CD4-positive, CD25-positive, alpha-beta regulatory T cell (primary cell): ENCODE data around the gene CYP1A1. TPM values are rescaled to one million over a fixed set of nuclear protein-coding genes. Genes with fewer than 3 reads are reported as not detected.

Experiments used
- ATAC-seq, 2 donors: fragments of 150-1000 bp; cut with Tn5 transposase; one replicate each; pipeline ENCODE4 v1.10.0; 2021; ENCODE audit warnings: low read depth in 2 of 2, moderate number of reproducible peaks in 2 of 2, moderate library complexity in 1 of 2
- DNase-seq, 3 donors: peaks; one replicate each; pipeline versions ENCODE4 v3.0.0 to v3.0.0-alpha.2; 2012 to 2022; ENCODE audit warnings: mixed read lengths in 1 of 3
- H3K27ac ChIP-seq: one replicate; pipeline ENCODE4 v1.7.0; 2013; ENCODE audit warnings: mild to moderate bottlenecking, low read length; ENCODE audit not compliant: insufficient read depth, poor library complexity, severe bottlenecking
- H3K27me3 ChIP-seq: one replicate; pipeline ENCODE4 v1.7.0; 2013; ENCODE audit warnings: low read length; ENCODE audit not compliant: control insufficient read depth, insufficient read depth
- H3K36me3 ChIP-seq: one replicate; pipeline ENCODE4 v1.7.0; 2013; ENCODE audit warnings: mild to moderate bottlenecking, low read length, moderate library complexity; ENCODE audit not compliant: control insufficient read depth, insufficient read depth
- H3K4me1 ChIP-seq: 2 replicates; pipeline ENCODE4 v1.7.0; 2013; ENCODE audit warnings: mild to moderate bottlenecking, low read length; ENCODE audit not compliant: insufficient read depth, control insufficient read depth, poor library complexity, severe bottlenecking
- H3K4me3 ChIP-seq: one replicate; pipeline ENCODE4 v1.7.0; 2013; ENCODE audit warnings: low read depth, mild to moderate bottlenecking, low read length, moderate library complexity
- H3K9me3 ChIP-seq, 2 experiments: 1 replicate in 1 of 2; 2 replicates in 1 of 2; pipeline ENCODE4 v1.7.0; 2013; ENCODE audit warnings: low read length in 2 of 2, mild to moderate bottlenecking in 1 of 2, moderate library complexity in 1 of 2; ENCODE audit not compliant: control insufficient read depth in 2 of 2
- H3K27ac Mint-ChIP-seq, 3 donors: one replicate each; pipeline ENCODE4 v1.8.0; 2020 to 2022; ENCODE audit warnings: mild to moderate bottlenecking in 3 of 3, mixed read lengths in 3 of 3, moderate library complexity in 2 of 3
- H3K27me3 Mint-ChIP-seq: one replicate; pipeline ENCODE4 v1.8.0; 2022; ENCODE audit warnings: mild to moderate bottlenecking, mixed read lengths
- H3K36me3 Mint-ChIP-seq: one replicate; pipeline ENCODE4 v1.8.0; 2020; ENCODE audit warnings: mixed read lengths
- H3K4me1 Mint-ChIP-seq, 4 donors: one replicate each; pipeline ENCODE4 v1.8.0; 2020 to 2022; ENCODE audit warnings: mixed read lengths in 4 of 4, mild to moderate bottlenecking in 1 of 4
- H3K4me3 Mint-ChIP-seq, 4 donors: one replicate each; pipeline ENCODE4 v1.8.0; 2020 to 2022; ENCODE audit warnings: mild to moderate bottlenecking in 4 of 4, mixed read lengths in 4 of 4, moderate library complexity in 3 of 4
- H3K9me3 Mint-ChIP-seq, 7 donors: one replicate each; pipeline ENCODE4 v1.8.0; 2020 to 2022; ENCODE audit warnings: mixed read lengths in 7 of 7, mild to moderate bottlenecking in 3 of 7, moderate library complexity in 2 of 7
- polyA plus RNA-seq, 4 donors: library from polyadenylated mRNA; unstranded; fragments of 300-500 nt; fragmentation: Illumina TruSeq; gene quantifications; one replicate each; pipeline ENCODE4 v1.2.3, GENCODE V29; 2021
- total RNA-seq: library from RNA; stranded (reverse); gene quantifications from one replicate; pipeline ENCODE4 v1.2.3, GENCODE V29; 2022

CYP1A1 gene
- total RNA-seq (not detected), polyA plus RNA-seq (not detected)

GRCh38 chr15:74725225-74725774, at the start of gene CYP1A1:
Gene CYP1A1, minus strand, starts transcription at chr15:74725528. Its CDS starts 2,431 bp downstream, at chr15:74723097.
- H3K27ac ChIP-seq, result no peak within 1 kb of the TSS

GRCh38 chr15:74773731-74774252, 48.5 kb upstream of the CYP1A1 start:
- no peaks in the 10 kb centered on the region for H3K36me3 ChIP-seq
- H3K4me3 Mint-ChIP-seq, result peak overlapping the region in 1 of 4 donors; percentile 49

More at GRCh38 chr15:74725225-74725774, at the start of gene CYP1A1:
- peak within 1 kb of the TSS; percentile 52 to 79 (median 66) for H3K4me3 Mint-ChIP-seq
- Histone ChIP-seq H3K4me3 (no peak within 1 kb of the TSS), H3K4me1 (peaks cover 11% of the 10 kb centered on the region), H3K9me3 (no peaks in the 10 kb centered on the region), H3K27me3 (no peaks in the 10 kb centered on the region), H3K36me3 (no peaks in the 10 kb centered on the region)
- peak in 1 of 3 donors; percentile 55 for DNase-seq
- peaks cover 0 to 15% (median 4%) of the 10 kb centered on the region in 4 donors for H3K4me1 Mint-ChIP-seq
- no peaks in the 10 kb centered on the region for H3K9me3 Mint-ChIP-seq
- peaks cover 41% of the 10 kb centered on the region for H3K27me3 Mint-ChIP-seq
- no peak within 1 kb of the TSS for H3K27ac Mint-ChIP-seq
- H3K36me3 Mint-ChIP-seq, result no peaks in the 10 kb centered on the region
- ATAC-seq, result no peak

GRCh38 chr15:74773329-74773728, 48.0 kb upstream of the CYP1A1 start:
- H3K4me3 Mint-ChIP-seq, result peak overlapping the region in 1 of 4 donors; percentile 15
- H3K4me1 Mint-ChIP-seq, result peaks cover 7 to 76% (median 43%) of the 10 kb centered on the region in 4 donors
- DNase-seq (no peak), ATAC-seq (no peak)
- H3K36me3 Mint-ChIP-seq, result no peaks in the 10 kb centered on the region
- Histone ChIP-seq H3K9me3 (no peaks in the 10 kb centered on the region), H3K27me3 (no peaks in the 10 kb centered on the region), H3K27ac (no peak overlapping the region), H3K4me3 (no peak overlapping the region), H3K4me1 (peaks cover 61% of the 10 kb centered on the region), H3K36me3 (no peaks in the 10 kb centered on the region)
- peaks cover 17% of the 10 kb centered on the region for H3K27me3 Mint-ChIP-seq
- H3K9me3 Mint-ChIP-seq, result no peaks in the 10 kb centered on the region
- H3K27ac Mint-ChIP-seq, result peak overlapping the region in 2 of 3 donors; percentile 58 to 95

More at GRCh38 chr15:74773731-74774252, 48.5 kb upstream of the CYP1A1 start:
- no peak for DNase-seq
- H3K4me1 ChIP-seq, result peaks cover 63% of the 10 kb centered on the region
- no peaks in the 10 kb centered on the region for H3K27me3 ChIP-seq
- Mint-ChIP-seq H3K27ac (peak overlapping the region; percentile 58 to 95 (median 78)), H3K27me3 (peaks cover 14% of the 10 kb centered on the region), H3K9me3 (no peaks in the 10 kb centered on the region), H3K36me3 (no peaks in the 10 kb centered on the region), H3K4me1 (peaks cover 12 to 77% (median 44%) of the 10 kb centered on the region in 4 donors)
- no peak overlapping the region for H3K4me3 ChIP-seq
- no peak for ATAC-seq
- no peak overlapping the region for H3K27ac ChIP-seq
- H3K9me3 ChIP-seq, result no peaks in the 10 kb centered on the region

GRCh38 chr15:74770211-74770903, 45.0 kb upstream of the CYP1A1 start:
- Mint-ChIP-seq H3K27me3 (peaks cover 23% of the 10 kb centered on the region), H3K9me3 (no peaks in the 10 kb centered on the region), H3K36me3 (no peaks in the 10 kb centered on the region), H3K4me1 (peaks cover 5 to 46% (median 19%) of the 10 kb centered on the region in 4 donors), H3K27ac (peak overlapping the region in 1 of 3 donors; percentile 78), H3K4me3 (no peak overlapping the region)
- DNase-seq (no peak), ATAC-seq (no peak)
- Histone ChIP-seq H3K27ac (no peak overlapping the region), H3K4me3 (no peak overlapping the region), H3K4me1 (peaks cover 33% of the 10 kb centered on the region), H3K36me3 (no peaks in the 10 kb centered on the region), H3K27me3 (no peaks in the 10 kb centered on the region), H3K9me3 (no peaks in the 10 kb centered on the region)

- H3K27me3 Mint-ChIP-seq, result peaks cover 29% of the 10 kb centered on the region
- peaks cover 5 to 40% (median 15%) of the 10 kb centered on the region in 4 donors for H3K4me1 Mint-ChIP-seq
- no peak overlapping the region for H3K4me3 ChIP-seq
Observed at GRCh38 chr15:74769463-74770025, 44.2 kb upstream of the CYP1A1 start.

GRCh38 chr15:74768771-74769342, 43.5 kb upstream of the CYP1A1 start:
- H3K4me3 Mint-ChIP-seq, result peak overlapping the region in 1 of 4 donors; percentile 1

More at GRCh38 chr15:74769463-74770025, 44.2 kb upstream of the CYP1A1 start:
- no peak overlapping the region for H3K27ac Mint-ChIP-seq
- DNase-seq, result no peak
- H3K27me3 ChIP-seq, result no peaks in the 10 kb centered on the region
- H3K9me3 ChIP-seq, result no peaks in the 10 kb centered on the region
- no peak for ATAC-seq
- no peaks in the 10 kb centered on the region for H3K36me3 ChIP-seq
- H3K4me1 ChIP-seq, result peaks cover 27% of the 10 kb centered on the region
- no peak overlapping the region for H3K4me3 Mint-ChIP-seq
- H3K36me3 Mint-ChIP-seq, result no peaks in the 10 kb centered on the region
- H3K27ac ChIP-seq, result no peak overlapping the region
- no peaks in the 10 kb centered on the region for H3K9me3 Mint-ChIP-seq

GRCh38 chr15:74768099-74768770, 42.9 kb upstream of the CYP1A1 start:
- Histone ChIP-seq H3K36me3 (no peaks in the 10 kb centered on the region), H3K27ac (no peak overlapping the region), H3K27me3 (no peaks in the 10 kb centered on the region), H3K9me3 (no peaks in the 10 kb centered on the region), H3K4me3 (no peak overlapping the region), H3K4me1 (peaks cover 19% of the 10 kb centered on the region)
- peaks cover 32% of the 10 kb centered on the region for H3K27me3 Mint-ChIP-seq
- no peaks in the 10 kb centered on the region for H3K36me3 Mint-ChIP-seq
- peak overlapping the region in 2 of 3 donors; percentile 34 to 67 for H3K27ac Mint-ChIP-seq
- no peak overlapping the region for H3K4me3 Mint-ChIP-seq
- DNase-seq, result no peak
- peaks cover 4 to 27% (median 10%) of the 10 kb centered on the region in 4 donors for H3K4me1 Mint-ChIP-seq
- no peaks in the 10 kb centered on the region for H3K9me3 Mint-ChIP-seq
- no peak for ATAC-seq

More at GRCh38 chr15:74768771-74769342, 43.5 kb upstream of the CYP1A1 start:
- H3K9me3 ChIP-seq, result no peaks in the 10 kb centered on the region
- peaks cover 5 to 33% (median 12%) of the 10 kb centered on the region in 4 donors for H3K4me1 Mint-ChIP-seq
- H3K4me3 ChIP-seq, result no peak overlapping the region
- peak overlapping the region in 2 of 3 donors; percentile 34 to 67 for H3K27ac Mint-ChIP-seq
- H3K36me3 Mint-ChIP-seq, result no peaks in the 10 kb centered on the region
- H3K27me3 ChIP-seq, result no peaks in the 10 kb centered on the region
- peak; percentile 54 to 64 (median 62) for DNase-seq
- peaks cover 32% of the 10 kb centered on the region for H3K27me3 Mint-ChIP-seq
- no peaks in the 10 kb centered on the region for H3K9me3 Mint-ChIP-seq
- peaks cover 24% of the 10 kb centered on the region for H3K4me1 ChIP-seq
- ATAC-seq, result peak in 1 of 2 donors; percentile 52
- H3K27ac ChIP-seq, result no peak overlapping the region
- H3K36me3 ChIP-seq, result no peaks in the 10 kb centered on the region
